ENCODE data around the gene HOXD9.

Gene HOXD9

GRCh38 chr2:176138526-176138922 lies 16.0 kb downstream of the HOXD9 start:
- H3K27ac ChIP-seq = no peak overlapping the region
- TF ChIP-seq CTCF (conservative IDR thresholded peaks at IDR 0.05) = no peak

GRCh38 chr2:176138923-176139660 lies 16.6 kb downstream of the HOXD9 start:
- H3K27ac ChIP-seq = no peak overlapping the region

GRCh38 chr2:176139661-176140512 lies 17.4 kb downstream of the HOXD9 start:
- TF ChIP-seq CTCF (conservative IDR thresholded peaks at IDR 0.05) = no peak
- peak overlapping the region; percentile 47; the same call in 1 of the 2 replicates for H3K27ac ChIP-seq

More at GRCh38 chr2:176138923-176139660, 16.6 kb downstream of the HOXD9 start:
- no peak for TF ChIP-seq CTCF (conservative IDR thresholded peaks at IDR 0.05)

GRCh38 chr2:176140513-176141317 lies 18.2 kb downstream of the HOXD9 start:
- TF ChIP-seq CTCF (conservative IDR thresholded peaks at IDR 0.05) = peak; percentile 96
- H3K27ac ChIP-seq = peak overlapping the region; percentile 47; the same call in 1 of the 2 replicates

GRCh38 chr2:176142281-176142680 lies 19.8 kb downstream of the HOXD9 start:
- no peak for TF ChIP-seq CTCF (conservative IDR thresholded peaks at IDR 0.05)
- H3K27ac ChIP-seq = no peak overlapping the region

- no peak for TF ChIP-seq CTCF (conservative IDR thresholded peaks at IDR 0.05)
- no peak overlapping the region for H3K27ac ChIP-seq
These were observed 22.8 kb downstream of the HOXD9 start for GRCh38 chr2:176145085-176145969.

Data from VCaP (cell line).